ENCODE measurements around the gene FRG2B.
"Not testable (repeated sequence)": the region's sequence is repeated elsewhere in the genome, so short reads cannot be mapped to it uniquely, and the experiment has no call there.

FRG2B gene

DNA sequence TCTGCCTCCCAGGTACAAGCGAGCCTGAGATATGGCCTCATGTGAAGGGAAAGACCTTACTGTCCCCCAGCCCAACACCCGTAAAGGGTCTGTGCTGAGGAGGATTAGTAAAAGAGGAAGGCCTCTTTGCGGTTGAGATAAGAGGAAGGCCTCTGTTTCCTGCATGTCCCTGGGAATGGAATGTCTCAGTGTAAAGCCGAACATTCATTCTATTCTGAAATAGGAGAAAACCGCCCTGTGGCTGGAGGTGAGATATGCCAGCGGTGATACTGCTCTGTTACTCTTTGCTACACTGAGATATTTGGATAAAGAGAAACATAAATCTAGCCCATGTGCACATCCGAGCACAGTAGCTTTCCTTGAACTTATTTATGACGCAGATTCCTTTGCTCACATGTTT lies 26.7 kb downstream of the FRG2B start:
- DNase-seq (ENCODE audit: low read depth in 3 of 3) = not testable (repeated sequence)

DNA sequence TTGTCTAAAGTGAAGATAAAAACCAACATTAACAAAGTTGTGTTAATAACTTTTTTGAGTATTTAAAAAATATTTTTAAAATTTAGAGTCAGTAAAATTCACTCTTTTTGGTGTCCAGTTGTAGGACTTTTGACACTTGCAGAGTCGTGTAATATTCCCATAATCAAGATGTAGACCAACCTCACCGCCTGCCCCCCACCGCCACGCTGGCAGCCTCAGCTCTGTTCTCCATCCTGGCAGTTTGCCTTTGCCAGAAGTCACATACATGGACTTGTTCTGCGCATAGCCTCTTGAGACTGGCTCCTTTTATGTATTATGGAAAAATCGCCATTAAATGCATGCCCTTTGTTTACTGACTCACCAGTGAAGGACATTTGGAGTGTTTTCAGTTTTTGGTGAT lies 33.9 kb downstream of the FRG2B start:
- no peak for DNase-seq (ENCODE audit: low read depth in 3 of 3)

DNA sequence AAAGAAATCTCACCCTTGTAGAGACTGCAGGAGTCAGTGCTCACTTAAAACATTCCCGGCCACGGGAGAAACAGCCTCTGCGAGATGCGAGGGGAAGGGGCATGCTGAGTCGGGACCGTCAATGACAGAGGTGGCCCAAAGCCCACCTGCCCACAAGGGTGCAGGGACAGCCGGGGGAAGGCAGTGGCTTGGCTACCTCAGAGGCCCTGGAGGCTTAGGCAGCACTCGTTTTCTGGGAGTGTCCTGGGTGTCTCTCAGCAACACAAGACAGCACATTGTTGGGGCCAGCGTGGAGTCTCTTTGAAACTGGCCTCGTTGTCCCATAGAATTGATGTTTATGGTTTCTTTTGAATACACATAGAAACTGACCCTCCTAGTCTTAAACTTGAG lies 35.6 kb downstream of the FRG2B start:
- no peak for DNase-seq (ENCODE audit: low read depth in 3 of 3)

DNA sequence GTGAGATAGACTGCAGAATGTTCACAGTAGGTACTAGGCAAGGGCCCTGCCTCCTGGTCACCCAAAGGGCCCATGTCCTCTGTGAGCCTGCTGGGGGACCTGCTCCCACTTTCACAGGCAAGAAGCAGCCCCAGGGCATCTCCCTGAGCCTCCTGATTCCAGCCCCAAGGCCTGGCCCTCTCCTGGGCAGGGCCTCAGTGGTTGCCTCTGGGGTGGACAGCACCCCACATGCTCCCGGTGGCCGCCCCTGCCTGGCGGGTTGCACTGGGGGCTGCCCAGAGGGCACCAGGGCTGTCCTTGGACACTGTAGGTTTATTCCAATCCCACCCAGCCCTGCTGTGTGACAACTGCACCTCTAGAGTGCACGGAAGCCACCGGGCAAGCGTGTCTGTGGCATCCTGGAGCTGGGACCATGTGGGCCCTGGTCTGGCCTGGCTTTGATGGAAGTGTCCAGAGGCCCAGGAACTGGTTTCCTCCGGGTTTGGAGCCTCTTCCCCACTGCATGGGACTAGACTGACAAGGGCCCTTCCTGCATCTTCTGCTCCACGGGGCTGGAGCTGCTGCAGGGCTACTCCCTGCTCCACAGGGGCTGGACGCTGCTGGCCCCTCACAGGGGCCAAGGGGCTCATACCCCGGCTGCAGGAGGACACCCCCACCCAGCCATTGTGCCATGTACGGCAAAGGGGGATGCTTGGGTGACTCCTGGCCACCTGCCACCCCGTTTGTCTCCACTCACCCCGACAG lies 36.2 kb downstream of the FRG2B start:
- DNase-seq (ENCODE audit: low read depth in 3 of 3) = no peak

DNA sequence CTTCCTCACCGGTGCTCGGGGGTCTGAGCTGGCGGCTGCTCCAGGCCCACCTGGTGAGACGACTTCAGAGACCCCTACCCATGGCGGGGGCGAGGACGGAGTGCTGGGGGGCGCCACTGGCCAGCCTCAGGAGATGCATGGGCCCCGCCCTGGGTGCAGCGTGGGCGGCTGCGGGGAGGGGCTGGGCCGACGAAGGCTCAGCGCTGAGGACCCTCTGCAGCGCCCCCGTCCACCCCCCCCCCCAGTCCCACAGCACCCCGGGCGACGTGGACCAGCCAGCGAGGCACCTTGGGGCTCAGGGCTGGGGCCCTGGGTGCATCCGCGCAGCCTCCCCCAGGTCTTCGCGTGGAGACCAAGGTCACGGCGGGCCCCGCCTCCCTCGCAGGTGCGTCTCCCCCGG lies 49.6 kb downstream of the FRG2B start:
- DNase-seq (ENCODE audit: low read depth in 3 of 3) = not testable (repeated sequence)
